HL-60 (cell line): ENCODE data around the gene MKLN1.

Experiments
- CTCF ChIP-seq: IDR thresholded peaks from one replicate; pipeline ENCODE4 v1.5.1; 2011; ENCODE audit warnings: low read length, control low read depth, inconsistent platforms; ENCODE audit not compliant: insufficient read depth
- POLR2AphosphoS5 ChIP-seq: IDR thresholded peaks from 2 replicates; pipeline ENCODE4 v1.6.1; 2012; ENCODE audit warnings: low read depth

DNA sequence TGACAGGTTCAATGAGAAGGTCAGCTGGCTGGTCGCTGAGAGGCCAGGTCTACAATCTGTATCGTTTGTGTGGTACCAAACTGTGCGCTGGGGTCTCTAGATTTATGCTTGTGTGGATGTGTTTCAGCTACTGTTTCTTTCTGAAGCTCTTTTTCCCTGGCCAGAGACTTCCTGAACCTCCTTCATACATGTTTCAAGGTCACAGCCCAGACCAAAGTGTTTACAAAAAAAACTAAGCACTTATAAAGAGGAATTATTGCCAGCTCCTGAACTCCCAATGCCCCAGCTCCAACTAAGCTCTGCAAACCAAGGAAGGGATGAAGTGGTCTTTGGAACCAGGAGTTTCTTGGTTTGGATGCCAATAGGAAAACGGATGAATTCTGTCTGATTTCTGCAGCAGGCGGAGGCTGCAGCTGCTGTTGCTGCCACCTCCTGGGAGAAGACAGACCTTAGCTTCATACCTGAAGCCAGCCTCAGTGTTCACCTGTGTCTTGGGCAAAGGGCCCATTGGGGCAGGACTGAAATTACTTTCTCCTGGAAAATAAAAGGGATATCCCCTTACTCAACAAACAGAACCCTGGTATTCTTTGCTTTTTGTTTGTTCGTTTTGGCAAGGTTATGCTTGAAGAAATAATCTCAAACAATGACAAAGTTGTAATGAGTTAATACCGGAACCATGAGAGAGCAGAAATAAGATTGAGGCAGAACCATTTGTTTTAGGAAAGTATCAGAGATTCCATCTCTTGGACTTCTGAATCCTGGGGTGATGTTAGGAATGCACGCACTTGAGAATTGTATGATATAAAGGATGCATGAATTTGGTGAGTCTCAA is 24.6 kb upstream of the MKLN1 start:
- no peak for TF ChIP-seq CTCF
- TF ChIP-seq POLR2AphosphoS5: no peak
